NOMO-1 treated with dmso at 0.1 percent for 144 hours (cell line): Measurements from ENCODE around the gene BABAM2.
A peak's percentile ranks its signal among the peaks of the same experiment; 100 is the strongest.

Experiments used
- DNase-seq: peaks from one replicate; lab custom pipeline; 2025; ENCODE audit not compliant: unreplicated experiment; lab: John Stamatoyannopoulos, UW

BABAM2 gene

DNA sequence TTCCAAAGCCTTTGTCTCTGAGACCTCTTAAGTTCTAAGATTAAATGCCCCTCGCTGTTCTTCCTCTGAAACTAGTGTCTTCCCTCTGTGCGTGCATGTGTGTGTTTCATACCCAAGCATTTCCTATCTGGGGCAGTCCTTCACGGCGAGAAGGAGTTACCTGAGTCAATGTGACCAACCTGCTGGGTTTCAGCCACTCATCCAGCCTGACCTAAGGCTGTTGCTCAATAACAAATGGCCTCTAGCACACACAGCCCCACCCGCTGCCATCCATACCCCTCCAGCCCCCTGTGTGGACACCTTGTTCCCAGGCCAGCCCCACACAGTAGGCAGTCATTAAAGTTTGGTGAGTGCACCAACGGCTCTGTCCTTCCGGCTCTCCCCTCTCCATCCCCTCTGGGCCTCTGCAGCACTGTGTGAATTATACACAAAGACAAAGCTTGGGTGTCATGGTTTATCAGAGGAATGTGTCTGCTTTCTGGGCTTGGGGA is 448.3 kb downstream of the BABAM2 start:
- DNase-seq: no peak

- DNase-seq: no peak
Measured at GRCh38 chr2:28339516-28340175, 449.1 kb downstream of the BABAM2 start.

DNA sequence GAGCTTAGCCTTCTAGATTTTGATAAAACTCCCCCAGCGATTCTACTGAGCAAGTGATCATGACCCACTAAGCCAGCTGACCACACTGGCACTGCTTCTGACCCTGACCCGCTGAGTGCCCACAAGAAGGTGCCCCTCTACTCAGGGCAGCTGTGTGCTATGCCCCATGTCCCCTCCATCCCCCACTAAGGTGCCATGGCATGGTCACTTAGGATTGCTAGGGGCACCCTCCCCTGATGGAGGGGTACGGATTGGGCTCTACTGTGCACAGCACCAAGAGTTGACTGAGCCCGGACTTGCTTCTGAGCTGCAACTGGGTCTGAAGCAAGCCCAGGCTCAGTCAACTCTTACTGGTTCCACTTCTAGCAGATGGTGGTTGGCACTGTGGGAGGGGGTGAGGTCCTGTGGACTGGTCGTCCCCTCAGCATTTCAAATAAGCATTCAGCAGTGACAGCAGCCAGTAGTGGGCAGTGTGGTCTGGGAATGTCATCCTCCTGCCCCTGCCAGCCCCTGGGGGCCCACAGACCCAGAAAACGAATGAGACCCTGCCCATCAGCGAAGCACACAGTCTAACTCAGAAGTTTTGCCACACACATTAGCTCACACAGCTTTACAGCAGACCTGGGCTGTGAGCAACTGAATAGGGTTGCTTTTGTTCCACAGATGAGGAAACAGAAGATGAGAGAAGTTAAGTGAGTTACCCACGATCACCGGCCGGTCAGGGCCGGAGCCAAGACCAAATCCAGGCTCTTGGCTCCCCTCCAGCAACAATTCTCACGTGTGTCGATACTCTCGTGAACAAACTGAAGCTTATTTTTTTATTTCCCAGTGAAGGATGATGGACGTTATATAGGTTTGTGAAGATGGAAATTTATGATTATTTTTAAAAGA is 450.0 kb downstream of the BABAM2 start:
- no peak for DNase-seq

DNA sequence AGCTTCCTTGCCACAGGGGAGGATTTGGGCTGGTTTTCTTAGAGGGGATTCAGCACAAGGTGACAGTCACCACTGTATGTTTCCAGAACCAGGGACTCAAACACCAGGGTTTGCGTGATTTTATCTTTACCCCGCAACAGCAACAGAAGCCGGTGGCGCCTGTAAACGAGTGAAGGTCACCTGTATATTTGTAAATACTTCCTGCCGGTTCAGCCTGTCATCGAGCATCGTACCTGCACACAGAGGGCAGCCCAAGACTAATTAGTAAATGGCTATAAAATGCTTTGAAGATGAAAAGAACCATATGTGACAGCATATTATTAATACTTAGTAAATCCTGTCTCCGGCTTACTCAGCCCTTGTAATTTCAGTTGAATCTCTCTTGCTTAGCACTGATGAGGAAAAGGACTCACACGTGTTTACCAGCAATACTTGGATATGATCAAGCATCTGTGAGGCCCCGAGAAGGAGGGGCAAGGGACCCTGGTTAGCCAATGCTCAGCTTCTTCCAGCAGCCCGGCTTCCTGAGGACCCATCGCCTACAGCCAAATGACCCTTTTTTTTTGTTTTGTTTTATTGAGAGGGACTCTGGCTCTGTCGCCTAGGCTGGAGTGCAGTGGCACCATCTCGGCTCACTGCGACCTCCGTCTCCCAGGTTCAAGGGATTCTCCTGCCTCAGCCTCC is 450.8 kb downstream of the BABAM2 start:
- DNase-seq: no peak

DNA sequence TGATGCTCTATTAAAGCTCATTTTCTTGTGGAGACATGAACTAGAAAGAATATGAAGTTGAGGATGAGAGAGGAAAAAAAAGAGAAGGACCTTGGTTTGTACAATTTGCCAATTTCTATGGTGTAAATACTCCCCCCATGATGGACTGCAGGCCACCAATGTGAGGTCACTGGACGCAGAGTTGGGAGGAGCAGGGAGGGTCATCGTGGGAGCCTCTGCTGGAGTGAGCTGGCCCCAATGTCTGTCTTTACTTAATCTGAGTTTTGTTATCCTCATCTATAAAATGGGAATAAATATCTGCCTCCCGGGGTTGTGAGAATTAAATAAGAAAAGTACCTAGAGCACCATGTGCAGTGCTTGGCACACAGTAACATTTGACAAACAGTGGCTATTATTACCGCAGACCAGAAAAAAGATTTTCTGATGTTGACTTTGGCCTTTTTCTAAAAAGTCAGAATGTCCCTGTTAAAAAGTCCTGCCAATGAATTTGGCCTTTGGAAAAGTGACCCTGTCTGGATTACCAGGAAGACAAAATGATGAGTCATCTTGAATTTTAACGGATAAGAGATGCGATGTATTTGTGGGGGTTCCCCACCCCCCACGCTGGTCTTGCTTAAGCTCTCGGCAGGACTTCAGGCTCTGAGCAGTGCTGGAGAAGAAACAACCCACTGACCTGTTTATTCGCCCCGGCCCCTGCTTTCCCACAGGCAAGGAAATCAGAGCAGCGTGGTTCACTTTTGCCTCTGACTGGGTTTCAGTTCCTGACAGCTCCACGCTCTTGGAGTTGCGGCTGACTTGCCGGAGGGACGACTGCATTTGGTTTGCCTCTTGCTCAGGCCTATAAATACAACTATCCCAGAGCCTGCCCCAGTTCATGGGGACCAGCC is 451.8 kb downstream of the BABAM2 start:
- peak; percentile 42 for DNase-seq

- DNase-seq: peak; percentile 53
Measured at GRCh38 chr2:28343184-28343942, 452.8 kb downstream of the BABAM2 start.

DNA sequence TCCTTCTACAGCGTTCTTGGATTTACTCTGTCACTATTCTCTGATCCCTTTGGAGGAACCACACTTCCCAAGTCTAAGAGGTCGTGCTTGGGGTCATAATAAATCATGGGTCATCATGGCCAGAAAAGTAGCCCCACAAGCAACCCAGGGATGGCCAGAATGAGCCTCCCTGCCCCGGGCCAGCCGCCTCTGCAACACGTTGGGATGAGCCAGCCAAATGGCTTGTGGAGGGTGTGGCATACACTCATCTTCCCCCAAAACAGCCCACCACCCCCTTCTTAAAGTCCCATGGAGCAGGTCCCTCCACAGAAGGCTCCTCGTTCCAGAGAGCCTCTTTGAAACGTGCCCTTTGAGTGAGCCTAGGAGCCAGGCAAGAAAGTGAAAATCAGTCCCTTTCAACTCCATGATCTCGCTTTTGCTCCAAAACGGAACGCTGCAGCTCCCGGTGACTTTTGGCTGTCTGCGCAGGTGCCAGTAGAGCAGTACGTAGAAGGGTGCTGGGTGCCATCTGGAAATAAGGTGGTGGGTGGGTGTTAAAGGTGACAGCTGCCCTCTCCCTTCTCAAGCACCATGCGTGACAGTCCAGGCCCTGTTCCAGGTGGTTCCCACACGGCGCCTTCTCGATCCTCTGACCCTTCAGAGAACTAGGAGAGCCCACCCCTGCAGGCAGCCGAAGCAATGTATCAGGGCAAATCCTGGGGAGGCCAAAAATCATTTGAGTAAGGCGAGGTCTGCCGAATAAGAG is 453.6 kb downstream of the BABAM2 start:
- DNase-seq: no peak

DNA sequence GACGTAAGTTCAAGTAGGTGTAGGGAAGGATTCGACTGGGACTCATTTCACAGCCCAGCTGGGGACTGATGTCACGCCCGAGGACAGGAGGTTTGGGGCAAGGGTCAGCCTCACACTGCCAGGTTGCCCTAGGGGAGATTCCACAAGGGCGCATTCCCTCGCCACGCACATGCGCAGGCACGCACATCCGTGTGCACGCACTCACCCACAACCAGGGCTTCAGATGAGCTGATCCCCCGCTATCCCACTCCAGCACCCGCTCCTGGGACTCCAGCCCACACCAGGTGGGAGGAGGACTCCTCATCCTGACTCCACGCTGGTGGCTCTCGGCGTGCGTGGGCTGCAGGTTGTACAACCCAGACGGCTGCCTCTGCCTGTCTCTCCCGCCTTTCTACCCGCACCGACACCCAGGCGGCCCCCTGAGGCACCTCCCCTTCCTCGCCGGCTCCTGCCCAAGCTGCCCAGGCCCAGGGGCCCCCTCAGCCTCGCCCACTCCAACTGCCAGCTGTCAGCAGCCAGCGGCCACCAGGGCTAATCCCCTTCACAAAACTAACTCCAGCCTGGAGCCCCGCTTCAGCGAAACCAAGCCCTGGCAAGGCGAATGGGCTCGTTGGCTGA is 454.3 kb downstream of the BABAM2 start:
- DNase-seq: no peak

DNA sequence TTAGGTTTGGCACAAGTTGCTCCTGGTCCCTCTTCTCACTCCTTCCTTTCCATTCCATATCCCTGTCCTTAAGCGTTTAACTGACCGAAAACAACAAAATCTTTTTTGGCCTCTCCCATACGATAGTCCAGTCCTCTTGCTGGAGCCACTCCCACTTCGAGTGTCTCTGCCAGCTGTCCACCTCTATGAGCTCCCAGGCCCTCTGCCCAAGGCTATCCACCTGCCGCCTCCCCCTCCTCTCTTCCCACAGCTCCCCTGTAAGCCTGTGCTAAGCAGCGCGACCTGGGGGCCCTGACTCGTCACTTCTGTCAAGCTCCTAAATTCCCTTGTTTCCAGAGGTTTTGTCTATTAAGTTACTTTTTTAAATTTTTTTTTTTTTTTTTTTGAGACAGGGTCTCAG is 455.1 kb downstream of the BABAM2 start:
- no peak for DNase-seq

- DNase-seq: no peak
Measured at GRCh38 chr2:28346587-28346986, 456.1 kb downstream of the BABAM2 start.

DNA sequence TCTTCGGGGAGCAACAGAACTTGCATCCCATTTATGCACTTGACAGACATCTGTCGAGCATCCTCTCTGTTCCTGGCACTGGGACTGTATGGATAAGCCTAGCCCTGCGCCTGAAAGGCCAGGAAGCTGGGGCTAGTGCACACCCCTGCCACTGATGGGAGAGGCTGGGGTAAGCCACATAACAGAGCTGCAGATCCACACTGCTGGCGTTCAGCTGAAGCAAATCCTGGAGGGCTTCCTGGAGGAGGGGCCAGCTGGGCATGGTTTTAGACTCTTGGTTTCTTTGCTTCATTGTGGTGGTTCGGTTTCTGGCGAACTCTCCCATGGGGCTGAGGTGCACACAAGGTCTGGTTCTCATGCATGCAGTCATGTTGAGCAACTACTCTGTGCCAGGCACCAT is 456.7 kb downstream of the BABAM2 start:
- DNase-seq: no peak

DNA sequence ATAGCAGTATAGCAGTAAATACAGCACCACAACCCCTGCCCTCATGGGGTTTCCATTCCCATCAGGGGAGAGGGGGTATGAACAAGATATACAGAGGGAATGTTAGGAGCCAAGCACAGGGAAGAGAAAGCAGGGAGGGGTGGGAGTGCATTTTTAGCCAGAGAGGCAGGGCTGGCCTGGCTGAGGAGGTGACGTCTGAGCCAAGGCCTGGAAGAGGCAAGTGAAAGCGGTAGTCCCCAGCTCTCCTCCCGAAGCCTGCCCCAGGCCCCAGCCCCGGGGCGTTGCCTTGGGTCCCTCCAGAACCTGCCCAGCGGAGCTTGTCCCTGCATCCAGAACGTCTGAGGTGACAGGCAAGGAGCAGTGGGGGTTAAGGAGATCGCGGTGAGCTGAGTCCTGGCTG is 457.1 kb downstream of the BABAM2 start:
- no peak for DNase-seq

DNA sequence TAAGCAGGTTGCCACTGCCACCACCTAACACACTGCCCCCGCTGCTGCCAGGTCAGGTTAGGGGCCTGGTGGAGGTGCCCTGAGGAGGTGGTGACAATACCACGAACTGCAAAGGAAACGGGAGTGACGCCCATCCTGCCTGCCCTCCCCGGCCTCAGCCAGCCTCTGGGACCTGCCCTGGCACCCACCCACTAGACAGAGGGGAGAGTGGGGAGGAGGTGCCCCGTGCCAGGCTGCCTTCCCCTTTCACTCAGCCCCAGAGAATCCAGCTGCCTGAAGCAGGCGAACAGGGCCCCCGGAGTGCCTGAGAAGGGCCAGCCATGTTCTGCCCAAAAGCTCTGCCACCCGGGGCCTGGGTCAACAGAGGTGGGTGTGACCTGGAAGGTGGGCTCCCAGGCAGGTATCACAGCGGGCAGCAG is 457.6 kb downstream of the BABAM2 start:
- DNase-seq: no peak

DNA sequence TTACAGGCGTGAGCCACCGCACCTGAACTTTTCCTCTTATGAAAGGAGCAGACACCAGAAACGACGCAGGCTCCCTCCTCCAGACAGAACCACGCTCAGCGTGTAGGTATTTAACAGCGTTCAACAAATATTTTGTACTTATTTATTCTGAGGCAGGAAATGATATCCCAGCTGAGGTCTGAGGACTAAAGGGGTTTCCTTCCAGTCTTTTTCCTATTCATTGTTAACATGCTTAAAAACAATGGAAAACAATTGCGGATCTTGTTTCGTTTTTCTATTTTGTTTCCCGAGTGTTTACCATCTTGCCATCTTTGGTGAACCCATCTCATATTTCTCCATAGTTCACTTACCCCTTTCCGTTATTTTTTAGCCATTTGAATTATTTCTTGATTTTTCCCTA is 458.4 kb downstream of the BABAM2 start:
- DNase-seq: no peak

- no peak for DNase-seq
Measured at GRCh38 chr2:28349546-28350165, 459.1 kb downstream of the BABAM2 start.

DNA sequence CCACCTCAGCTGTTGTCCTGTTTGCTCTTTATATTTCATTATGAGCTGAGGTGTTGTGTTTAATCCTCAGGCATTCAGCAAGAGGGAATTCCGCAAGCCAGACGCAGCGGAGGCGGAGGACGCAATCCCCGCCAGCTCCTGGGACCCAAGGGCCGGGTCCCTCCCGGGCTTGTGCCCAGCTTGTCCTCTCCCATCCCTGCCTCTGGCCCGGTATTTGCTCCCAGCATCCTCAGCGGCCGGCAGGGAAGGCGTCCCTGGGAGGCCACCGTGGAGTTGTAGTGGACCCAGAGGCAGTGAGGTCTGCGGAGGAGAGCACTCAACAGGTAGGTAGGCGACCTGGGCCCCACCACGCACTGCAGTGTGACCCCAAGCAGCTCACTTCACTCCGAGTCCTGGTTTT is 459.7 kb downstream of the BABAM2 start:
- no peak for DNase-seq

DNA sequence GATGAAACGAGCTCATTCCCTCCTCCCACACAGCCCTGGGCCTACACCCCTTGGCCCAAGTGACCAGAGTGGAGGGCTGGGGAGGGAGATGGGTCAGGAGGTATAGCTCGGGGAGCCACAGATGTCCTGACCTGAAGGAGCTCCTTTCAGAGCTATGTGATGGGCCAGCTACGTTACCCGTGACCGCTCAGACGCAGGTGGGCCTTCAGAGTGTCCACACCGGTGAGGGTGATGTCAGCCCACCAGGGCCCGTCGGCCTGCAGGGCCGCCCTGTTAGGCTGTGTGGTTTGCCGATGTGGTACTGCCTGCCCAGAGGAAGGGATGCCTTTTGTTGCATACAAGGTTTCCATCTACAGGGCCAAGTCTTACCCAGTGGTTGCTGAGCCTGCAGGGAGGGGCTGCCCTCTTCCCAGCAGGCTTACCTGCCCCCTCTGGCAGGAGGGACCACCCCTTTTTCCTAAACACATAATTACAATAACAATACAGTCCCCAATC is 460.3 kb downstream of the BABAM2 start:
- no peak for DNase-seq

- DNase-seq: no peak
Measured at GRCh38 chr2:28351621-28352020, 461.1 kb downstream of the BABAM2 start.
